Liver (tissue), 9 donors: Measurements from ENCODE around the gene ACTN1. TPM values are rescaled to one million over a fixed set of nuclear protein-coding genes. Genes with fewer than 3 reads are reported as not detected.

Source experiments
- DNase-seq: peaks from one replicate; pipeline ENCODE4 v3.0.0-alpha.2; 2017; ENCODE audit warnings: low spot score
- H3K27ac ChIP-seq, 2 donors: one replicate each; pipeline ENCODE4 v1.7.0; 2013; ENCODE audit warnings: inconsistent platforms in 2 of 2, low read length in 2 of 2, control low read depth in 1 of 2, low read depth in 1 of 2, mild to moderate bottlenecking in 1 of 2
- H3K27me3 ChIP-seq, 4 donors: one replicate each; pipeline versions ENCODE4 v1.6.1 to v1.7.0; 2013; ENCODE audit warnings: low read length in 3 of 4, inconsistent platforms in 1 of 4, mild to moderate bottlenecking in 1 of 4, moderate library complexity in 1 of 4; ENCODE audit not compliant: control insufficient read depth in 4 of 4, insufficient read depth in 4 of 4
- H3K36me3 ChIP-seq, 4 donors: one replicate each; pipeline versions ENCODE4 v1.6.1 to v1.7.0; 2013; ENCODE audit warnings: low read length in 3 of 4, mild to moderate bottlenecking in 3 of 4, low read depth in 1 of 4, moderate library complexity in 1 of 4; ENCODE audit not compliant: control insufficient read depth in 4 of 4, insufficient read depth in 3 of 4
- H3K4me1 ChIP-seq, 4 donors: one replicate each; pipeline versions ENCODE4 v1.6.1 to v1.7.0; 2013; ENCODE audit warnings: low read length in 3 of 4, mild to moderate bottlenecking in 3 of 4, moderate library complexity in 1 of 4; ENCODE audit not compliant: control insufficient read depth in 4 of 4, insufficient read depth in 4 of 4
- H3K4me3 ChIP-seq, 3 donors: one replicate each; pipeline versions ENCODE4 v1.6.1 to v1.7.0; 2013; ENCODE audit warnings: low read length in 3 of 3, control low read depth in 1 of 3, low read depth in 1 of 3, mild to moderate bottlenecking in 1 of 3
- H3K9ac ChIP-seq, 2 donors: one replicate each; pipeline ENCODE4 v1.7.0; 2013; ENCODE audit warnings: low read length in 2 of 2, mild to moderate bottlenecking in 2 of 2, moderate library complexity in 2 of 2, control low read depth in 1 of 2, low read depth in 1 of 2
- H3K9me3 ChIP-seq, 4 donors: one replicate each; pipeline versions ENCODE4 v1.6.1 to v1.7.0; 2013; ENCODE audit warnings: low read length in 3 of 4; ENCODE audit not compliant: control insufficient read depth in 4 of 4
- EGR1 ChIP-seq, 2 donors: IDR thresholded peaks; 2 replicates each; pipeline ENCODE4 v1.6.1; 2016 to 2018; ENCODE audit warnings: antibody characterized with exemption in 2 of 2, low read depth in 2 of 2
- FOXA1 ChIP-seq: IDR thresholded peaks from 2 replicates; pipeline ENCODE4 v1.6.1; 2016; ENCODE audit warnings: antibody characterized with exemption
- FOXA2 ChIP-seq: IDR thresholded peaks from 2 replicates; pipeline ENCODE4 v1.6.1; 2016; ENCODE audit warnings: antibody characterized with exemption
- GABPA ChIP-seq, 2 donors: IDR thresholded peaks in 1 of 2; conservative IDR thresholded peaks in 1 of 2; 2 replicates each; pipeline ENCODE4 v1.6.1; 2016; ENCODE audit warnings: antibody characterized with exemption in 2 of 2, mild to moderate bottlenecking in 1 of 2, moderate library complexity in 1 of 2
- JUND ChIP-seq, 2 donors: IDR thresholded peaks; 2 replicates each; pipeline ENCODE4 v1.6.1; 2016; ENCODE audit warnings: antibody characterized with exemption in 2 of 2
- RAD21 ChIP-seq, 2 donors: IDR thresholded peaks; 2 replicates each; pipeline ENCODE4 v1.6.1; 2016; ENCODE audit warnings: antibody characterized with exemption in 2 of 2, mild to moderate bottlenecking in 2 of 2
- RXRA ChIP-seq, 2 donors: IDR thresholded peaks; 2 replicates each; pipeline ENCODE4 v1.6.1; 2017 to 2018; ENCODE audit warnings: antibody characterized with exemption in 2 of 2, mild to moderate bottlenecking in 1 of 2
- SP1 ChIP-seq: IDR thresholded peaks from 2 replicates; pipeline ENCODE4 v1.6.1; 2018; ENCODE audit warnings: antibody characterized with exemption, mild to moderate bottlenecking
- TAF1 ChIP-seq: conservative IDR thresholded peaks from 2 replicates; pipeline ENCODE4 v1.6.1; 2016; ENCODE audit warnings: antibody characterized with exemption, mild to moderate bottlenecking
- YY1 ChIP-seq: IDR thresholded peaks from 2 replicates; pipeline ENCODE4 v1.6.1; 2016; ENCODE audit warnings: antibody characterized with exemption, mild to moderate bottlenecking
- WGBS: extraction: QIAGEN DNeasy Blood & Tissue Kit; methylation state at CpG from one replicate; pipeline ENCODE4 v1.1.7; 2013; 5-methylcytosine and 5-hydroxymethylcytosine counted together
- polyA plus RNA-seq, 2 donors: library from polyadenylated mRNA; stranded (reverse) in 1 of 2; unstranded in 1 of 2; fragments of 200-250 nt in 1 of 2; fragments of >200 nt in 1 of 2; fragmentation: Nextera tagmentation in 1 of 2; extraction: Ambion mirVana in 1 of 2; gene quantifications; one replicate each; pipeline versions ENCODE4 v1.2.1 to v1.2.3, GENCODE V29; 2013 to 2015
- total RNA-seq, 2 donors: library from RNA; depleted of rRNA; stranded (reverse); fragments of >200 nt; gene quantifications; one replicate each; pipeline ENCODE4 v1.2.3, GENCODE V29; 2014
- TF ChIP-seq, protein P1 (sequence below): IDR thresholded peaks from 2 replicates; pipeline ENCODE4 v1.6.1; 2016; ENCODE audit warnings: antibody characterized with exemption, mild to moderate bottlenecking
- TF ChIP-seq, protein P2 (sequence below): IDR thresholded peaks from 2 replicates; pipeline ENCODE4 v1.6.1; 2016; ENCODE audit warnings: antibody characterized with exemption
- donor health status: healthy.
- donor health status: healthy.
- donor health status: healthy.
- donor health status: healthy.
- donor health status: healthy.

ACTN1 gene
- total and polyA plus RNA-seq, 4 donors: 36.2 to 100 (median 63.1) TPM

DNA sequence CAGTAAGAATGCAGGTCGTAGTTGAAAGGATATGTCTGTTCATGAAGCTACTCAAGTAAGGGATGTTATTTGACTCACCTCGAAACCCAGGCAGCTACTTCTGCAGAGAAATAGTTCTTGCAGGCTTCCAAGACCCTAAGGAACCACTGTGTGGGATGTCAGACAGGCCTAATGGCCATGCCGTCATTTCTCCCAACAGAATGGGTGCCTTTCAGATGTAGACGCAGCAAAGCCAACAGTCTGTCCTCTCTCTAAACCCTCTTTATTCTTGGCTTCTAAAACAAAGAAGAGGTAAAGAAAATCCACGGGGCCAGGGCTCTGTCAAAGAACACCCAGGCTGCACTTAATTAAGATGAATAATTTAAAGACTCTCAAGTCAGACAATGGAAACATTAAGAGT is 19.0 kb upstream of the ACTN1 start:
- Histone ChIP-seq H3K9me3 (no peaks in the 10 kb centered on the region), H3K4me3 (no peak overlapping the region), H3K36me3 (no peaks in the 10 kb centered on the region), H3K27ac (no peak overlapping the region), H3K4me1 (no peaks in the 10 kb centered on the region), H3K27me3 (no peaks in the 10 kb centered on the region), H3K9ac (no peak overlapping the region)
- TF ChIP-seq YY1 (no peak), TAF1 (no peak), FOXA2 (no peak)
- TF ChIP-seq, protein P1, sequence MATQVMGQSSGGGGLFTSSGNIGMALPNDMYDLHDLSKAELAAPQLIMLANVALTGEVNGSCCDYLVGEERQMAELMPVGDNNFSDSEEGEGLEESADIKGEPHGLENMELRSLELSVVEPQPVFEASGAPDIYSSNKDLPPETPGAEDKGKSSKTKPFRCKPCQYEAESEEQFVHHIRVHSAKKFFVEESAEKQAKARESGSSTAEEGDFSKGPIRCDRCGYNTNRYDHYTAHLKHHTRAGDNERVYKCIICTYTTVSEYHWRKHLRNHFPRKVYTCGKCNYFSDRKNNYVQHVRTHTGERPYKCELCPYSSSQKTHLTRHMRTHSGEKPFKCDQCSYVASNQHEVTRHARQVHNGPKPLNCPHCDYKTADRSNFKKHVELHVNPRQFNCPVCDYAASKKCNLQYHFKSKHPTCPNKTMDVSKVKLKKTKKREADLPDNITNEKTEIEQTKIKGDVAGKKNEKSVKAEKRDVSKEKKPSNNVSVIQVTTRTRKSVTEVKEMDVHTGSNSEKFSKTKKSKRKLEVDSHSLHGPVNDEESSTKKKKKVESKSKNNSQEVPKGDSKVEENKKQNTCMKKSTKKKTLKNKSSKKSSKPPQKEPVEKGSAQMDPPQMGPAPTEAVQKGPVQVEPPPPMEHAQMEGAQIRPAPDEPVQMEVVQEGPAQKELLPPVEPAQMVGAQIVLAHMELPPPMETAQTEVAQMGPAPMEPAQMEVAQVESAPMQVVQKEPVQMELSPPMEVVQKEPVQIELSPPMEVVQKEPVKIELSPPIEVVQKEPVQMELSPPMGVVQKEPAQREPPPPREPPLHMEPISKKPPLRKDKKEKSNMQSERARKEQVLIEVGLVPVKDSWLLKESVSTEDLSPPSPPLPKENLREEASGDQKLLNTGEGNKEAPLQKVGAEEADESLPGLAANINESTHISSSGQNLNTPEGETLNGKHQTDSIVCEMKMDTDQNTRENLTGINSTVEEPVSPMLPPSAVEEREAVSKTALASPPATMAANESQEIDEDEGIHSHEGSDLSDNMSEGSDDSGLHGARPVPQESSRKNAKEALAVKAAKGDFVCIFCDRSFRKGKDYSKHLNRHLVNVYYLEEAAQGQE: no peak
- no peak for DNase-seq
- 95% methylated on average over 5 of the region's 5 CpGs for WGBS

DNA sequence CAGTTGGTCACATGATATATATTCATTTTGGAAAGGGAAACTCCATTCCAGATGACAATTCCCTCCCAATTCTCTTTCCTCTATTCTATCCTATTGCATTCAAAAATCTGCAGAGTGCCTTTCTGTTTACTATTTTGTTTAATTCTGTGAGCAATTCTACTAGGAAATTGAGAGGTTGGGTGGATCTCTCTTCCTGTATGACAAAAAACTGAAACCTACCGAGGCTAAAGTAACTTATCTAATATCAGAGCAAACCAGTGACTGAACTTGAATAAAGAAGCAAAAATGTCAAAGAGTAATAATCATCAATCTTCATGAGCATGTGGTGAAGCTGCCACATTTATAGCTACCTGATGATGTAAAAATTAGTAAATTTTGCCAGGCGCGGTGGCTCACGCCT is 16.6 kb upstream of the ACTN1 start:
- H3K27me3 ChIP-seq: no peaks in the 10 kb centered on the region
- WGBS: 93% methylated on average over 4 of the region's 4 CpGs
- H3K36me3 ChIP-seq: no peaks in the 10 kb centered on the region
- H3K27ac ChIP-seq: no peak overlapping the region
- no peak overlapping the region for H3K9ac ChIP-seq
- TF ChIP-seq RAD21 (IDR thresholded peaks at IDR 0.05): no peak
- no peak for TF ChIP-seq YY1
- no peak for TF ChIP-seq EGR1 (IDR thresholded peaks at IDR 0.05; ENCODE audit: low read depth in 2 of 2)
- TF ChIP-seq GABPA (IDR thresholded peaks at IDR 0.05 in 1 of 2, conservative IDR thresholded peaks at IDR 0.05 in 1 of 2): no peak
- no peak for TF ChIP-seq JUND (IDR thresholded peaks at IDR 0.05)
- TF ChIP-seq, protein P2, sequence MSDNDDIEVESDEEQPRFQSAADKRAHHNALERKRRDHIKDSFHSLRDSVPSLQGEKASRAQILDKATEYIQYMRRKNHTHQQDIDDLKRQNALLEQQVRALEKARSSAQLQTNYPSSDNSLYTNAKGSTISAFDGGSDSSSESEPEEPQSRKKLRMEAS: no peak
- no peak for TF ChIP-seq SP1
- no peak for TF ChIP-seq RXRA (IDR thresholded peaks at IDR 0.05)
- H3K4me3 ChIP-seq: no peak overlapping the region
- no peaks in the 10 kb centered on the region for H3K9me3 ChIP-seq
- no peaks in the 10 kb centered on the region for H3K4me1 ChIP-seq
- DNase-seq: no peak

DNA sequence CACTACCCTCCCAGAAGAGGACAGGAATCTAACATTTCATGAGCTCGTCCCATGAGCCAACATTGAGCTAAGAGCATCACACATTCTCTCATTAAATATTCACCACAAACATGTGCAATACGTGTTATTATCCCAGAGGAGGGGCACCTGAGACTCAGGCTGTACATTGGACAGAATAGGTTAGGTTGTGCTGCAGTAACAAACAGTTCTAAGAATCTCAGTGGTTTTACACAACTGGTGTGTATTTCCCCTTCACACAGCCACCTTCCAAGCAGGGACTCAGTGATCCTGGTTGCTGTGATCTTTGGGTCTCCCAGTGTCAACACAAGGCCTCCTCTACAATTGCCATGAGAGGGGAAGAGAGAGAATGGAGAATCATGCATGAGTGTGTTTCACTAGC is 15.0 kb upstream of the ACTN1 start:
- no peak for DNase-seq
- Histone ChIP-seq H3K9ac (no peak overlapping the region), H3K4me1 (no peaks in the 10 kb centered on the region), H3K27ac (no peak overlapping the region), H3K27me3 (no peaks in the 10 kb centered on the region), H3K36me3 (no peaks in the 10 kb centered on the region), H3K9me3 (no peaks in the 10 kb centered on the region), H3K4me3 (no peak overlapping the region)
- 88% methylated on average over 2 of the region's 2 CpGs for WGBS
- TF ChIP-seq GABPA (IDR thresholded peaks at IDR 0.05 in 1 of 2, conservative IDR thresholded peaks at IDR 0.05 in 1 of 2) (no peak), SP1 (no peak)

DNA sequence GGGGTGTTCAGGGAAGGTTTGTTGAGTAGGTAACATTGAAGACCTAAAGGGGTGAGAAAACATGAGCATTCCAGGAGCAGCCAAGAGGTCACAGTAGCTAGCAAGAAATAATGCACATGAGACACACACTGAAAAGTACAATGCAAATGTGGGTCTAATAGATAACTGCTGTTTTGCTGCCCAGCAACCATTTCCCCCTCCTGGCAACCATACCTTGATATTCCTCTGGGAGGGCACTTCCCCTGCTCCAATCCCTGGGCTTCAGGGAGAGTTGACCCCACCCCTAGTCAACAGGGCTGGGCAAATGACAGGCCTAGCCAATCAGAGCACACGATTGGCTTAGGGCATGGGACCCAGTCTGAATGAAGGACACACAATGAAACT is 8.5 kb upstream of the ACTN1 start:
- TF ChIP-seq FOXA1 (no peak), GABPA (IDR thresholded peaks at IDR 0.05 in 1 of 2, conservative IDR thresholded peaks at IDR 0.05 in 1 of 2) (no peak), SP1 (no peak)
- no peaks in the 10 kb centered on the region for H3K36me3 ChIP-seq
- H3K27me3 ChIP-seq: no peaks in the 10 kb centered on the region
- no peak overlapping the region for H3K9ac ChIP-seq
- H3K4me3 ChIP-seq: no peak overlapping the region
- no peak overlapping the region for H3K27ac ChIP-seq
- WGBS: 79% methylated on average over 1 of the region's 1 CpG
- H3K4me1 ChIP-seq: peaks cover 0 to 9% (median 6%) of the 10 kb centered on the region in 4 donors
- no peak for DNase-seq
- H3K9me3 ChIP-seq: no peaks in the 10 kb centered on the region
